Sigmoid colon (tissue), 7 donors: Measurements from ENCODE around the gene IYD. TPM values are rescaled to one million over a fixed set of nuclear protein-coding genes. Genes with fewer than 3 reads are reported as not detected.

ENCODE experiments used
- DNase-seq: peaks from one replicate; pipeline ENCODE4 v3.0.0-alpha.2; 2019
- H3K27ac ChIP-seq, 4 donors: fragments of 200-600 bp; sonication (generic); one replicate each; pipeline ENCODE4 v1.5.1; 2016 to 2019; ENCODE audit warnings: mild to moderate bottlenecking in 1 of 4
- H3K27me3 ChIP-seq, 3 donors: fragments of 200-600 bp; sonication (generic); one replicate each; pipeline ENCODE4 v1.5.1; 2019; ENCODE audit warnings: mild to moderate bottlenecking in 1 of 3
- H3K36me3 ChIP-seq, 4 donors: fragments of 200-600 bp; sonication (generic); one replicate each; pipeline ENCODE4 v1.5.1; 2016 to 2019
- H3K4me1 ChIP-seq, 4 donors: fragments of 200-600 bp; sonication (generic); one replicate each; pipeline ENCODE4 v1.5.1; 2017 to 2019
- H3K4me3 ChIP-seq, 4 donors: fragments of 200-600 bp; sonication (generic); one replicate each; pipeline ENCODE4 v1.5.1; 2017 to 2019; ENCODE audit warnings: mild to moderate bottlenecking in 2 of 4, moderate library complexity in 1 of 4
- H3K9me3 ChIP-seq, 4 donors: fragments of 200-600 bp in 3 of 4; sonication (generic) in 3 of 4; one replicate each; pipeline versions ENCODE4 v1.5.1 to v1.6.1; 2013 to 2019
- EP300 ChIP-seq, 4 donors: sonication (generic); formaldehyde crosslinking; IDR thresholded peaks; one replicate each; pipeline ENCODE4 v1.6.1; 2017; ENCODE audit warnings: antibody characterized with exemption in 4 of 4
- POLR2A ChIP-seq, 2 donors: fragments of 450-650 bp; IDR thresholded peaks; one replicate each; pipeline ENCODE4 v1.6.1; 2016; ENCODE audit warnings: antibody characterized with exemption in 2 of 2, mild to moderate bottlenecking in 2 of 2, moderate library complexity in 2 of 2
- POLR2AphosphoS5 ChIP-seq, 4 donors: sonication (generic); formaldehyde crosslinking; IDR thresholded peaks; one replicate each; pipeline ENCODE4 v1.6.1; 2017; ENCODE audit warnings: antibody characterized with exemption in 4 of 4
- WGBS, 2 donors: extraction: QIAGEN DNeasy Blood & Tissue Kit; methylation state at CpG; one replicate each; pipeline ENCODE4 v1.1.7; 2013; 5-methylcytosine and 5-hydroxymethylcytosine counted together
- intact Hi-C: fragments of 100-400 bp; cut with DNase I; formaldehyde crosslinking; loops from one replicate; pipeline ENCODE4 v1.15.1; 2023
- polyA plus RNA-seq, 3 donors: library from polyadenylated mRNA; stranded (reverse); fragments of 200-250 nt; gene quantifications; one replicate each; pipeline ENCODE4 v1.2.3, GENCODE V29; 2013
- total RNA-seq, 4 donors: library from RNA; depleted of rRNA; stranded (reverse); fragments of >200 nt; gene quantifications; one replicate each; pipeline ENCODE4 v1.1.0, GENCODE V29; 2016
- TF ChIP-seq, protein P1 (sequence below), 4 experiments: fragments of 450-650 bp in 3 of 4; fragments of 200-600 bp in 1 of 4; IDR thresholded peaks; one replicate each; pipeline ENCODE4 v1.5.1; 2016 to 2019; ENCODE audit warnings: antibody characterized with exemption in 4 of 4, mild to moderate bottlenecking in 3 of 4, moderate library complexity in 2 of 4
- donor health status: healthy with polysubstance abuse.
- donor health status: Bipolar disorder and iron deficiency.
- donor health status: healthy.

The IYD gene
- total and polyA plus RNA-seq, 7 donors = under 0.01 to 2.4 (median 2.3) TPM; not detected in 3

GRCh38 chr6:150361876-150362275, 6.9 kb upstream of the IYD start:
- Histone ChIP-seq H3K36me3 (no peaks in the 10 kb centered on the region), H3K27ac (no peak overlapping the region), H3K27me3 (no peaks in the 10 kb centered on the region), H3K4me3 (no peak overlapping the region), H3K9me3 (no peaks in the 10 kb centered on the region), H3K4me1 (no peaks in the 10 kb centered on the region)
- intact Hi-C loops = no loop called here
- TF ChIP-seq, protein P1, sequence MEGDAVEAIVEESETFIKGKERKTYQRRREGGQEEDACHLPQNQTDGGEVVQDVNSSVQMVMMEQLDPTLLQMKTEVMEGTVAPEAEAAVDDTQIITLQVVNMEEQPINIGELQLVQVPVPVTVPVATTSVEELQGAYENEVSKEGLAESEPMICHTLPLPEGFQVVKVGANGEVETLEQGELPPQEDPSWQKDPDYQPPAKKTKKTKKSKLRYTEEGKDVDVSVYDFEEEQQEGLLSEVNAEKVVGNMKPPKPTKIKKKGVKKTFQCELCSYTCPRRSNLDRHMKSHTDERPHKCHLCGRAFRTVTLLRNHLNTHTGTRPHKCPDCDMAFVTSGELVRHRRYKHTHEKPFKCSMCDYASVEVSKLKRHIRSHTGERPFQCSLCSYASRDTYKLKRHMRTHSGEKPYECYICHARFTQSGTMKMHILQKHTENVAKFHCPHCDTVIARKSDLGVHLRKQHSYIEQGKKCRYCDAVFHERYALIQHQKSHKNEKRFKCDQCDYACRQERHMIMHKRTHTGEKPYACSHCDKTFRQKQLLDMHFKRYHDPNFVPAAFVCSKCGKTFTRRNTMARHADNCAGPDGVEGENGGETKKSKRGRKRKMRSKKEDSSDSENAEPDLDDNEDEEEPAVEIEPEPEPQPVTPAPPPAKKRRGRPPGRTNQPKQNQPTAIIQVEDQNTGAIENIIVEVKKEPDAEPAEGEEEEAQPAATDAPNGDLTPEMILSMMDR (IDR thresholded peaks at IDR 0.05) = no peak
- TF ChIP-seq EP300 (IDR thresholded peaks at IDR 0.05) (no peak), POLR2A (IDR thresholded peaks at IDR 0.05) (no peak), POLR2AphosphoS5 (IDR thresholded peaks at IDR 0.05) (no peak)
- no peak for DNase-seq
- 79 to 90% methylated on average over 3 of the region's 3 CpGs for WGBS, 2 donors

DNA sequence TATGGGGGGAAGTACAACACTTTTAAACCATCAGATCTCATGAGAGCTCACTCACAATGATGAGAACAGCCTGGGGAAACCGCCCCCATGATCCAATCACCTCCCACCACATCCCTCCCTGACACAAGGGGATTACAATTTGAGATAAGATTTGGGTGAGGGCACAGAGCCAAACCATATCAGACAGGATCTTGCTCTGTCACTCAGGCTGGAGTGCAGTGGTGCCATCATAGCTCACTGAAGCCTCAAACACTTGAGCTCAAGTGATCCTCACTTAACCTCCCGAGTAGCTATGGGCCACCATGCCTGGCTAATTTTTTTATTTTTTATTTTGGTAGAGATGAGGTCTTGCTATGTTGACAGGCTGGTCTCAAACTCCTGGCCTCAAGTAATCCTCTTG, 5.1 kb upstream of the IYD start:
- Histone ChIP-seq H3K36me3 (no peaks in the 10 kb centered on the region), H3K9me3 (no peaks in the 10 kb centered on the region), H3K4me1 (no peaks in the 10 kb centered on the region), H3K27me3 (no peaks in the 10 kb centered on the region), H3K27ac (no peak overlapping the region), H3K4me3 (no peak overlapping the region)
- WGBS, 2 donors = 83 to 87% methylated on average over 2 of the region's 2 CpGs
- intact Hi-C loops = no loop called here
- TF ChIP-seq EP300 (IDR thresholded peaks at IDR 0.05) (no peak), POLR2A (IDR thresholded peaks at IDR 0.05) (no peak), POLR2AphosphoS5 (IDR thresholded peaks at IDR 0.05) (no peak)
- TF ChIP-seq, protein P1 (IDR thresholded peaks at IDR 0.05) = no peak
- DNase-seq = no peak

DNA sequence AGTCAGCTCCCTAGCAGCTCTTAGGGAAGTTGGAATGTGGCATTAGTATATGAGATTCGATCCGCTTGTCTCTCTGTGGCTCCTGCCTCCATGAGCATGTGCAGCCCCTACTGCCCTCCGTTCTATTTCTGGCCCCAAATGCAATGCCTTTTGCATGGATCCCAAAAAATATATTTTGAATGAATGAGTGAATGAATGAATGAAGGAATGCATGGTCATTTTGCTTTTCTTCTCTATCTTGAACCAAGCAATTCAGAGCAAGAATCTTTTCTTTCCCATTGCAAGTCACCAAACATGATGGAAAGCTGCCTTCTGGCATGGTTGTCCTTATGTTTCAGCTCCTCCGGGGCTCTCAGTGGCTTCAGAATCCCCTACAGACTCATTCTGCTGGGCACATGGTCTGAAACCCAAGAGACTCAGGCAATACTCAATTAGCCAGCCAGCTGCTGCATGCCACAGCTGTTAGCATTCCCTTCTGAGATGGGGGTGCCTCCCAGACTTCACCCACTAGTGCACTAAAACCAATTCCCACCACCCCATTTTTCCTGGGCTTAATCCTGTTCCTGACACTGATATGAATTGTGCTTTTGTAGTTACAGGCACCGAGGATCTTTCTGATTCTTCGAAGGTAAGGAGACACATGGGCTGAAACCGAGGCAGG, 2.6 kb upstream of the IYD start:
- no peak overlapping the region for H3K27ac ChIP-seq
- H3K9me3 ChIP-seq = no peaks in the 10 kb centered on the region
- no peak for DNase-seq
- intact Hi-C loops = no loop called here
- H3K27me3 ChIP-seq = no peaks in the 10 kb centered on the region
- TF ChIP-seq POLR2A (IDR thresholded peaks at IDR 0.05) (no peak), POLR2AphosphoS5 (IDR thresholded peaks at IDR 0.05) (no peak), EP300 (IDR thresholded peaks at IDR 0.05) (no peak)
- TF ChIP-seq, protein P1 (IDR thresholded peaks at IDR 0.05) = no peak
- no peaks in the 10 kb centered on the region for H3K4me1 ChIP-seq
- no peak overlapping the region for H3K4me3 ChIP-seq
- no peaks in the 10 kb centered on the region for H3K36me3 ChIP-seq
- 91 to 97% methylated on average over 7 of the region's 7 CpGs for WGBS, 2 donors

GRCh38 chr6:150369408-150369807, 596 bp downstream of the IYD start:
- DNase-seq = no peak
- Histone ChIP-seq H3K9me3 (no peaks in the 10 kb centered on the region), H3K27me3 (no peaks in the 10 kb centered on the region), H3K4me3 (no peak overlapping the region), H3K36me3 (no peaks in the 10 kb centered on the region), H3K4me1 (no peaks in the 10 kb centered on the region), H3K27ac (no peak overlapping the region)
- 91% methylated on average over 2 of the region's 2 CpGs for WGBS, 2 donors
- intact Hi-C loops = no loop called here
- TF ChIP-seq EP300 (IDR thresholded peaks at IDR 0.05) (no peak), POLR2AphosphoS5 (IDR thresholded peaks at IDR 0.05) (no peak), POLR2A (IDR thresholded peaks at IDR 0.05) (no peak)
- TF ChIP-seq, protein P1 (IDR thresholded peaks at IDR 0.05) = no peak

GRCh38 chr6:150370112-150370511, 1.3 kb downstream of the IYD start:
- no peak for DNase-seq
- H3K9me3 ChIP-seq = no peaks in the 10 kb centered on the region
- intact Hi-C loops = no loop called here
- TF ChIP-seq, protein P1 (IDR thresholded peaks at IDR 0.05) = no peak
- TF ChIP-seq POLR2AphosphoS5 (IDR thresholded peaks at IDR 0.05) (no peak), POLR2A (IDR thresholded peaks at IDR 0.05) (no peak), EP300 (IDR thresholded peaks at IDR 0.05) (no peak)
- WGBS, 2 donors = 85 to 89% methylated on average over 12 of the region's 12 CpGs
- H3K36me3 ChIP-seq = no peaks in the 10 kb centered on the region
- H3K4me1 ChIP-seq = no peaks in the 10 kb centered on the region
- no peak overlapping the region for H3K27ac ChIP-seq
- H3K27me3 ChIP-seq = no peaks in the 10 kb centered on the region
- H3K4me3 ChIP-seq = no peak overlapping the region
